SJSA1 (cell line): ENCODE data around the gene PPIP5K2. TPM values are rescaled to one million over a fixed set of nuclear protein-coding genes. Genes with fewer than 3 reads are reported as not detected.

ENCODE experiments used
- DNase-seq, 2 experiments: peaks; one replicate each; pipeline ENCODE4 v3.0.0-alpha.2; 2015 to 2020; ENCODE audit warnings: low spot score in 2 of 2, low read depth in 1 of 2
- H3K27ac ChIP-seq: fragments of 250-450 bp; sonication (Bioruptor Pico); 2 replicates; pipeline ENCODE4 v1.5.1; 2020; ENCODE audit warnings: mild to moderate bottlenecking, moderate library complexity
- H3K27me3 ChIP-seq: fragments of 250-450 bp; sonication (Bioruptor Pico); replicated peaks from 2 replicates; pipeline ENCODE4 v1.5.1; 2020; ENCODE audit warnings: mild to moderate bottlenecking, moderate library complexity
- H3K36me3 ChIP-seq: fragments of 250-450 bp; sonication (Bioruptor Pico); 2 replicates; pipeline ENCODE4 v1.5.1; 2020; ENCODE audit warnings: mild to moderate bottlenecking
- H3K4me1 ChIP-seq: fragments of 250-450 bp; sonication (Bioruptor Pico); replicated peaks from 2 replicates; pipeline ENCODE4 v1.6.1; 2021; ENCODE audit warnings: mild to moderate bottlenecking
- H3K4me3 ChIP-seq: fragments of 250-450 bp; sonication (Bioruptor Pico); 2 replicates; pipeline ENCODE4 v1.5.1; 2020; ENCODE audit warnings: mild to moderate bottlenecking
- H3K9me3 ChIP-seq: fragments of 250-450 bp; sonication (Bioruptor Pico); replicated peaks from 2 replicates; pipeline ENCODE4 v1.5.1; 2020; ENCODE audit warnings: mild to moderate bottlenecking
- total RNA-seq: library from RNA; depleted of rRNA; stranded (reverse); fragments of >200 nt; shearing (Covaris generic); gene quantifications from 2 replicates; pipeline ENCODE4 v1.2.3, GENCODE V29; 2014

Gene PPIP5K2
- total RNA-seq, 1 experiment from 2014 or later: 118 TPM

DNA sequence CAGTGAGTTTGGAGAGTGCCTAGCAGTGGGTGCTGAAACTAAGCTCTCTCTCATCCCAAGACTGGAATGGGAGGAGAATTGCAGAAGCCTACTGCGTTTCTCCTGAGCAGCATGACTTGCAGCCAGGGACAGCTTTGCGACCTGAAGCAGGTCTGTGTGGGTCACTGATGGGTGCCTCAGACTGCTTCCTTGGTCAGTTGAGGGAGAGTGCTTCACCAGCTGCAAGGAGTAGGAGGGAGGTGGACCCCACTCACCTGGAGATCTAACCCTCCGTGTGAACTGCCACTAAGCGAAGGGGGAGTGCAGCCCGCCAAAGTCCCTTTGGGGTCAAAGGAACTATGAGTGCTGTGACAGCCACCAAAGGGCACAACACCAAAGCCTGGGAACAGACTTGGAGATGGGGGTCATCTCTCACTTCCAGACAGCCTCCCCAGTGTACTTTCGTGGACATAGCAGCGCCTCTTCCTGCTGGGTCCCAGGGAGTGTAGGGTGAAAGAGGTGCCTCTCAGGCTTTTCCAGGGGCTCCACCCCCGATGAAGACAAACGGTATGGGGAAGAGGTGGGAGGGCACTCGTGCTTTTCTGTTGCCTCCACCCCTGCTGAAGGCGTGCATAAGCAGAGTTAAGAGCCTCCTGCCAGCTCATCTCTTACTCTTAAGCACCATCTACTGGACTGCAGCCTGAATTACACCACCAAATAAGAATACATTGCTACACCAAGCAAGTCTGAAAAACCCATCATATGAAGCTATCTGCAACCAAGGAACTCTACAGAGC, 104.2 kb downstream of the PPIP5K2 start:
- DNase-seq: peak; percentile 70 to 72
- H3K4me3 ChIP-seq: no peak overlapping the region
- H3K9me3 ChIP-seq: peaks cover 4% of the 10 kb centered on the region; the same call in 1 of the 2 replicates
- H3K4me1 ChIP-seq: peaks cover 10% of the 10 kb centered on the region
- no peak overlapping the region for H3K27ac ChIP-seq
- H3K36me3 ChIP-seq: no peaks in the 10 kb centered on the region
- H3K27me3 ChIP-seq: 0 out of 2 replicates have a peak, but pooled peaks cover 6% of the 10 kb centered on the region

DNA sequence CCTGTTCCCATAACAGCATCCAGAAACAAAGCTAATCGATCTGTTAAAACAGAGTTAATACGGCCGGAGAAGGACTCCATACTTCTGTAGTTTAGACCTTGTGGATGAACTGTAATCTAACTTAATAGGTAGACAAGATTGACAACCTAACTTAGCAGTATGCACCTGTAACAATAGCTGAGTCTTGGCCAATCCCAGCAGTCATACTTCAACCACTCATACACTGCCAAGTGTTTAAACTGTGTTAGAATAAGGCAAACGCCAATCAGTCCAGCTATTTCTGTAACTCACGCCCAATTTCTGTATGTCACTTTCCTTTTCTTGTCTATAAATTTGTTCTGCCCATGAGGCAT, 104.8 kb downstream of the PPIP5K2 start:
- Histone ChIP-seq H3K4me1 (peaks cover 10% of the 10 kb centered on the region), H3K9me3 (peaks cover 4% of the 10 kb centered on the region; the same call in 1 of the 2 replicates), H3K27me3 (0 out of 2 replicates have a peak, but pooled peaks cover 6% of the 10 kb centered on the region), H3K36me3 (no peaks in the 10 kb centered on the region), H3K4me3 (no peak overlapping the region), H3K27ac (no peak overlapping the region)
- no peak for DNase-seq

DNA sequence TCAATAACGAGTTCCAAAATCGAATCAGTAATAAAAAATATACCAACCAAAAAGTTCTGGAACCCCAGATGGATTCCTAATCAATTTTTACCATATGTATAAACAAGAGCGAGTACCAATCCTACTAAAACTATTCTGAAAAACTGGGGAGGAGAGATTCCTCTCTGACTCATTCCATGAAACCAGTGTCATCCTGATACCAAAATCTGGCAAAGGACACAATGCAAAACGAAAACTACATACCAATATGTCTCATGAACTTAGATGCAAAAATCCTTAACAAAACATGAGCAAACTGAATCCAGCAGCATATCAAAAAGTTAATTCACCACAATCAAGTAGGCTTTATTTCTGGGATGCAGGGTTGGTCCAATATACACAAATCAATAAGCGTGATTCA, 108.0 kb downstream of the PPIP5K2 start:
- DNase-seq: no peak
- Histone ChIP-seq H3K9me3 (peaks cover 4% of the 10 kb centered on the region; the same call in 1 of the 2 replicates), H3K4me3 (no peak overlapping the region), H3K27ac (no peak overlapping the region), H3K27me3 (0 out of 2 replicates have a peak, but pooled peaks cover 6% of the 10 kb centered on the region), H3K36me3 (no peaks in the 10 kb centered on the region), H3K4me1 (peaks cover 10% of the 10 kb centered on the region)

DNA sequence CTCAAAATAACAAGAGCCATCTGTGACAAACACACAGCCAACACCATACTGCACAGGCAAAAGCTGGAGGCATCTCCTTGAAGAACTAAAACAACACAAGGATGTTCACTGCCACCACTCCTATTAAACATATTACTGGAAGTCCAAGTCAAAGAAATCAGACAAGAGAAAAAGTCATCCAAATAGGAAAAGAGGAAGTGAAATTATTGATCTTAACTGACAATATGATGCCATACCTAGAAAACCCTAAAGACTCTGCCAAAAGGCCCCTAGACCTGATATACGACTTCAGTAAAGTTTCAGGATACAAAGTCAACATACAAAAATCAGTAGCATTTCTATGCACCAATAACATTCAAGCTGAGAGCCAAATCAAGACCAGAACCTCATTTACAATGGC, 108.5 kb downstream of the PPIP5K2 start:
- Histone ChIP-seq H3K9me3 (peaks cover 4% of the 10 kb centered on the region; the same call in 1 of the 2 replicates), H3K4me3 (no peak overlapping the region), H3K27me3 (0 out of 2 replicates have a peak, but pooled peaks cover 6% of the 10 kb centered on the region), H3K27ac (no peak overlapping the region), H3K4me1 (peaks cover 10% of the 10 kb centered on the region), H3K36me3 (no peaks in the 10 kb centered on the region)
- DNase-seq: no peak

DNA sequence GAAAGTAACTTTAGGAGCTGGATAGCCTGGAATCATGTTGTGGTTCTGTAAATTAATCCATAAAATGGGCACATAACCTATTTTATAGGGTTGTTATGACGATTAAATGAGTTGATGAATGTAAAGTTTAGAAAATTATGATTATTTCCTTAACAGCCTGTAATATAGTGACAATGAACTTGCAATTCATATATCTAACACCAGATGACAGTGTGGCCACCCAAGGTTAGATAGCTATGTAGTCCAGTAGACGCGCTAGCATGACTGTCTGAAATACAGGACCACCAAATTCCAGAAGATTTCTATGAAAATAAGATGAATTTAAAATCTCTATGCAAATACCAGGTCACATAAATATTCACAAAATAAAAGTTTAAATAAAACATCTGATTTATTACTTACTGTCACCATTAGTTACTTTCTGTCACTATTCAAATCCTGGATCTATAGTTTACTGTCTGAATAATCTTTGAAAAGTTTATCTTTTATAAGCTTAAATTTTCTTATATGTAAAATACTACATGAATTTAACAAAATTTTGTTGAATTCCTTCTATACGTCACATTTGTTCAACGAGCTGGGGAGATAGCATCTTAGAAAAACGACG, 112.4 kb downstream of the PPIP5K2 start:
- no peaks in the 10 kb centered on the region for H3K4me1 ChIP-seq
- H3K27me3 ChIP-seq: 0 out of 2 replicates have a peak, but pooled peaks cover 6% of the 10 kb centered on the region
- H3K4me3 ChIP-seq: no peak overlapping the region
- DNase-seq: no peak
- no peaks in the 10 kb centered on the region for H3K9me3 ChIP-seq
- no peaks in the 10 kb centered on the region for H3K36me3 ChIP-seq
- no peak overlapping the region for H3K27ac ChIP-seq

DNA sequence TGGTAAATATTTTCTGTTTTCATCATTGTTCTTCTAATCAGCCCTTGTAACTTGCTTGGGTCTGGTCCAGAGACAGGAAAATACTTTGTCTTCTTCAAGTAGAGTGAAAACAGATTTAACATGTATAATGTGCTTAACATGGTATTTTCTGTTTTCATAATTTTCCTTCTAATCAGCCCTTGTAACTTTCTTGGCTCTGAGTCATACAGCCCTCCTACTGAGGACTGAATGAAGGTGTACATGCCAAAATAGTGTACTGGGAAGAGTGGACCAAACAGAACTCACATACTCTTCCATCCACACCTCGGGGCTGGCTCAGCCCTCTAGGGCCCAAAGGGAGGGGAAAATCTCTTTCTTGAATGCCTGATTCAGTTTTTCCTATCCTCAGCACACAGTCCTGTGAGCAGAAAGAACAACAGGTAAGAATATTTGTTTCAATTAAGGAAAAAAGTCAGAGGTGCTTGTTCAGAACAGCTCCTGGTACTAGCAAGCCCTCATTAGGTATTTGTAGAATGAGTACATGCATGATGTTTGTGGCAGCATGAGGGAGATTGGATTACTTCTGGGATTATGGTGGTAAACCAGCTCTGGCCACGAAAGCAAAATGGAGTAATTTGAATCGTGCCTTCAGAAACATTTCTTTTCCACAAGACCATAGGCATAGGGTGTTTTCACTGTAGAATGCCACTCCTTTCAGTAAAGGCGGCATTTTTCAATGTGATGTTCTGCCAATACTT, 114.3 kb downstream of the PPIP5K2 start:
- no peak for DNase-seq
- Histone ChIP-seq H3K27me3 (no peaks in the 10 kb centered on the region), H3K36me3 (no peaks in the 10 kb centered on the region), H3K9me3 (no peaks in the 10 kb centered on the region), H3K27ac (no peak overlapping the region), H3K4me1 (no peaks in the 10 kb centered on the region), H3K4me3 (no peak overlapping the region)

DNA sequence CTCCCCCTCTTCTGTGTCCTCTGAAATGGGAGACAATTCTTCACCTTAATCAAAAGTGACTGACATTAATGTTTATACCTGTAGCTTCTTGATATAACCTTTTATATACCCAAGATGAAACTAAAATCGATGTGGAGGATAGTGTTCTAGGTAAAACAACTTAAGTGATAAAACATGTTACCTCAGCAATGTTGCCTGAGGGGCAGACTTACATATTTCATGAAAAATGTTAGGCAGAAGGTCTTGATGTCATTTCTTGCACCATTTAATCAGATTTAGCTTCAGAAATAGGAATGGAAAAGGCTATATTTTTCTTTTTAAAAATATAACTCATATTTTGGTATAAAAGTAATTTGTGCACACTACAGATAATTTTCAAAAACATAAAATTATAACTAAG, 115.8 kb downstream of the PPIP5K2 start:
- H3K27ac ChIP-seq: no peak overlapping the region
- no peak overlapping the region for H3K4me3 ChIP-seq
- H3K36me3 ChIP-seq: no peaks in the 10 kb centered on the region
- H3K27me3 ChIP-seq: no peaks in the 10 kb centered on the region
- H3K9me3 ChIP-seq: no peaks in the 10 kb centered on the region; the same call in 1 of the 2 replicates
- no peaks in the 10 kb centered on the region for H3K4me1 ChIP-seq
- DNase-seq: no peak

DNA sequence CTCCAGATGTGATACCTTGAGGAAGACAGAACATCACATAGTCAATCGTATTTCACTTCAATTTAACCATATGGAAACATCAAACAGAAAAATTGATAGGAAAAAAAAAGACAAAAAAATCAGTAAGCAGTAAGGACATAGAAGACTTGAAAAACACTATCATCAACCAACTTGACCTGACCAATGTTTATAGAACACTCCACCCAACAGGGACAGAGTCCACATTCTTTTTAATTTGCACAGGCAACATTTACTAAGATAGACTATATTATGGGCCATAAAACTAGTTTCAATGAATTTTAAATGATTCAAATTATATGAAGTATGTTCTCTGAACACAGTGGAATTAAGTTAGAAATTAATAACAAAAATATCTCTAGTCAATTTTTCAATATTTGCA, 117.7 kb downstream of the PPIP5K2 start:
- Histone ChIP-seq H3K27me3 (no peaks in the 10 kb centered on the region), H3K9me3 (no peaks in the 10 kb centered on the region; the same call in 1 of the 2 replicates), H3K4me3 (no peak overlapping the region), H3K36me3 (no peaks in the 10 kb centered on the region), H3K27ac (no peak overlapping the region), H3K4me1 (no peaks in the 10 kb centered on the region)
- no peak for DNase-seq

DNA sequence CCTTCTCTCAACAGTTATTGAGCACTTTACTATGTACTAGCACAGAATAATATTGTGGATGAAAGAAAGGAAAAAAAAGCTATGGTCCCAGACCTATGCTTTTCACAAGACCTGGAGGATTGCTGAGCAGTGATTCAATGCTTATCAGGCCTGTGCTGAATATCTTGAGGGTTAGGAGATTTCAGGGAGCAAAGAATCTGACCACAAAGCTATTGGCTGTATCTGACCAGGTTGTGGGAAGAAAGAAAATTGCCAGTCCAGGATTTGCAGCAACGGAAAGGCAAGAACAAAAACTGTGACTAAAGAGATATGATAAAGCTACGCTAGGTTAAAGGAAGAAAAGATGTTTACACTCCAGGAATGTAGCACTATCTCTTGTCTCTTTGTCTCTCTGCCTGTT, 123.6 kb downstream of the PPIP5K2 start:
- Histone ChIP-seq H3K9me3 (no peaks in the 10 kb centered on the region; the same call in none of the 2 replicates), H3K4me3 (no peak overlapping the region), H3K4me1 (no peaks in the 10 kb centered on the region), H3K27ac (no peak overlapping the region), H3K36me3 (no peaks in the 10 kb centered on the region), H3K27me3 (peaks cover 17% of the 10 kb centered on the region)
- DNase-seq: no peak

DNA sequence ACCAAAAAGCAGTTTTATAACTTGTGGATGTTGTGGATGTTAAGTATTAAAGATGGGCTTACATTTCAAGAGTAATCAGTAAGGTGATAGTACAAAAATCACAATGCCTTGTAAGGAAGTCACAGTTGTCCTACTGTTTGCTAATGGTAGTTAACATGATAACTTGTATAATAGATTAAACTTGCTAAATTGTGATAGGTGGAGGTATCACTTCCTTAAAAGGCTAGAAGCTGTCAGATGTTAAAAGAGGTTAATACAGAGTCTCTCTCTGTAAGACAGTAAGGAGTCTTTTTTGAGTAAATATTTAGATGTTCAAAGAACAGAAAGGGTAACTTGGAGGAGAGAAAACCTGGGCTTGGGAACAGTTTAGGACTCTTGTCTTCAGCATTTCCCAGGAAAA, 124.3 kb downstream of the PPIP5K2 start:
- no peaks in the 10 kb centered on the region; the same call in none of the 2 replicates for H3K9me3 ChIP-seq
- no peak overlapping the region for H3K27ac ChIP-seq
- no peak overlapping the region for H3K4me3 ChIP-seq
- H3K27me3 ChIP-seq: peaks cover 17% of the 10 kb centered on the region
- no peaks in the 10 kb centered on the region for H3K36me3 ChIP-seq
- DNase-seq: no peak
- no peaks in the 10 kb centered on the region for H3K4me1 ChIP-seq

DNA sequence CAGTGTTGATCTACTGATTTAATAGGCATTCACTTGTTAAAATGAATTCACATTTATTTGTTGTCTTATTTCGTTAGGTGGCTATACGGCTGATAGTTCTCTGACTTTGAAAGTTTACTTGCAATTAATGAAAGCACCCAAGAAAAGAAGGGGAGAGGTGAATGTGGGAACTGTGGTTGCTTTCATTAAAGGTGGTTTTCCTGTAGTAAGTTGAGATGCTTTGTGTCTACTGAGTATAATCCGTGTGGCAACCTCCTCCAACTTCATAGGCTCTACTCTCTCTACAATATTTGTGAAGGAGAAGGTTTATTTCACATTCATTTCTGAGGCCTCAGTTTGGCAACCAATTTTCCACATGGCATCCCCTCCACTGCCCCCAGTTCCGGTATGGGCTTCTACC, 125.7 kb downstream of the PPIP5K2 start:
- no peak for DNase-seq
- Histone ChIP-seq H3K27ac (no peak overlapping the region), H3K4me1 (no peaks in the 10 kb centered on the region), H3K27me3 (peaks cover 17% of the 10 kb centered on the region), H3K4me3 (no peak overlapping the region), H3K9me3 (no peaks in the 10 kb centered on the region; the same call in 1 of the 2 replicates), H3K36me3 (no peaks in the 10 kb centered on the region)

DNA sequence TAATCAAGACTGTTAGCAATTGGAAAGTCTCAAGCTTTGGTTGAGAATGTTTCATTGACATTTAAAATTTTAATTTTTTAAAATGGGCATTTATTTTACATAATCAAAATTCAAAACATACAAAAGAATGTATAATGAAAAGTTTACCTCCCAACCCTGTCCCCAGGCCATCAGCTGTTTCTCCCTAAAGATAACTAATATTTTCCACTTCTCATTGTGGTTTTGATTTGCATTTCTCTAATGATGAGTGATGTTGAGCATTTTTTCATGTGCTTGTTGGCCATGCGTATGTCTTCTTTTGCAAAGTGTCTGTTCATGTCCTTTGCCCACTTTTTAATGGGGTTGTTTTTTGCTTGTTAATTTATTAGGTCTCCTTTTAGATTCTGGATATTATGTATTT, 127.0 kb downstream of the PPIP5K2 start:
- no peak for DNase-seq
- Histone ChIP-seq H3K9me3 (no peaks in the 10 kb centered on the region; the same call in 1 of the 2 replicates), H3K4me3 (no peak overlapping the region), H3K27ac (no peak overlapping the region), H3K4me1 (no peaks in the 10 kb centered on the region), H3K36me3 (no peaks in the 10 kb centered on the region), H3K27me3 (peaks cover 17% of the 10 kb centered on the region)

DNA sequence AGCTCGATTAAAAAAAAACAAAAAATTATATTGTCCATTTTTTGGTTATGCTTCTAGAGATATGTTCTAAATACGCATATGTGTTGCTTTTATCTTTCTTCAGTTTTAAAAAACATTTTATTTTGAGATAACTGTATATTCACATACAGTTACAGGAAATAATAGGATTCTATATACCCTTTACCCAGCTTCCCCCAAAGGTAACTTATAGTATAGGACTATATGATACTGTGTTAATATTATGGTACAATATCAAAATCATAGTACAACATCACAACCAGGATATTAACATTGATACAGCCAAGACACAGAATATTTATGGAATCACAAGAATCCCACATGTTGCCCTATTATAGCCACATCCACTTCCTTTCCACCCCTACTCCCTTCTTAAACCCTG, 129.0 kb downstream of the PPIP5K2 start:
- Histone ChIP-seq H3K27ac (no peak overlapping the region), H3K9me3 (no peaks in the 10 kb centered on the region; the same call in 1 of the 2 replicates), H3K4me3 (no peak overlapping the region), H3K27me3 (peaks cover 17% of the 10 kb centered on the region), H3K36me3 (no peaks in the 10 kb centered on the region), H3K4me1 (no peaks in the 10 kb centered on the region)
- no peak for DNase-seq

DNA sequence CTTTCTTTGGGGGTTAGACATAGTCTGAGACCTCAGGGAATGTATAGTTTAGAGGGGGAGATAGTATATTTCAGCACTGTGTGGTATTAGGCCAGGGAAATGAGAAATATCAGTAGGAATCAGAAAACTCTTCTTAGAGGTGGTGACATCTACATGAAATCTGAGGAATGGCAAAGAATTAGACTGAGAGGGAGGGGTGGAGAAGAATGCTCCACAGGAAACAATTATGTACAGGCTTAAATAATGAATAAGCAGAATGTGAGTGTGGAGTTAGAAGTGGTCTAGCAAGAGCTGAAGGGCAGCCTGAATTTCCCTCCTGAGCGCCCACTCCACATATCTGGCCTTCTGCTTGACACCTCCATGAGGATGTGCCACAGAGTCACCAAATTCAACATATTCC, 134.8 kb downstream of the PPIP5K2 start:
- H3K4me1 ChIP-seq: peaks cover 7% of the 10 kb centered on the region
- DNase-seq: no peak

More for the DNA sequence above, 134.8 kb downstream of the PPIP5K2 start:
- no peak overlapping the region for H3K27ac ChIP-seq
- H3K4me3 ChIP-seq: no peak overlapping the region
- H3K9me3 ChIP-seq: no peaks in the 10 kb centered on the region
- no peaks in the 10 kb centered on the region; the same call in 1 of the 2 replicates for H3K27me3 ChIP-seq
- H3K36me3 ChIP-seq: peaks cover 5% of the 10 kb centered on the region; the same call in 1 of the 2 replicates
